ENCODE results near the gene PRMT1. TPM values are rescaled to one million over a fixed set of nuclear protein-coding genes. Genes with fewer than 3 reads are reported as not detected.
"Not testable (repeated sequence)": the region's sequence is repeated elsewhere in the genome, so short reads cannot be mapped to it uniquely, and the experiment has no call there.

Gene PRMT1
- total RNA-seq, 6 donors from 2014 or later = 65.6 to 155 (median 82.0) TPM

DNA sequence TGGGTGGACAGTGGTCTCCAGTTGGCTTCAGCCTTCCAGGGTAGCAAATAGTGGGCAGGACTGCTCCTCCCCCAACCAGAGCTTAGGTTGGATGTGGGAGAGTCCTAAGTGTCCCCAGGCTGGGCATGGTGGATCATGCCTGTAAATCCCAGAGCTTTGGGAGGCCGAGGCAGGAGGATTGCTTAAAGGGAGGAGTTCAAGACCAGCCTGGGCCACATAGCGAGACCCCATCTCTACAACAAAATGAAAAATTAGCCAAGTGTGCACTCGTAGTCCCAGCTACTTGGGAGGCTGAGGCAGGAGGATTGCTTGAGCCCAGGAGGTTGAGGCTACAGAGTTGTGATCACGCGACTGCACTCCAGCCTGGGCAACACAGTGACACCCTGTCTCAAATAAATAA lies 44.5 kb upstream of the PRMT1 start:
- no peak overlapping the region for H3K4me3 ChIP-seq
- ATAC-seq (ENCODE audit: low FRiP score in 2 of 2) (no peak), DNase-seq (no peak)
- H3K36me3 ChIP-seq = peaks cover 0 to 22% (median 5%) of the 10 kb centered on the region in 4 donors
- no peak for TF ChIP-seq CTCF (IDR thresholded peaks at IDR 0.05)
- no peak for TF ChIP-seq POLR2A (IDR thresholded peaks at IDR 0.05)
- TF ChIP-seq EP300 (IDR thresholded peaks at IDR 0.05) = no peak
- TF ChIP-seq POLR2AphosphoS5 (IDR thresholded peaks at IDR 0.05) = no peak
- H3K4me1 ChIP-seq = peaks cover 32 to 61% (median 50%) of the 10 kb centered on the region in 4 donors
- no peaks in the 10 kb centered on the region for H3K27me3 ChIP-seq
- 88 to 94% methylated on average over 5 of the region's 5 CpGs for WGBS, 2 donors
- peak overlapping the region in 2 of 4 donors; percentile 95 to 100 for H3K27ac ChIP-seq
- H3K9me3 ChIP-seq = no peaks in the 10 kb centered on the region

GRCh38 chr19:49633273-49633672 lies 43.8 kb upstream of the PRMT1 start:
- H3K4me3 ChIP-seq; H3K9me3 ChIP-seq; DNase-seq; ATAC-seq (ENCODE audit: low FRiP score in 2 of 2); H3K27me3 ChIP-seq: not testable (repeated sequence)
- WGBS, 2 donors = 61 to 86% methylated on average over 6 to 9 of the region's 9 CpGs
- Histone ChIP-seq H3K4me1 (peaks cover 39 to 68% (median 56%) of the 10 kb centered on the region in 4 donors), H3K27ac (peak overlapping the region in 2 of 4 donors; percentile 95 to 100), H3K36me3 (peaks cover 0 to 21% (median 5%) of the 10 kb centered on the region in 4 donors)

DNA sequence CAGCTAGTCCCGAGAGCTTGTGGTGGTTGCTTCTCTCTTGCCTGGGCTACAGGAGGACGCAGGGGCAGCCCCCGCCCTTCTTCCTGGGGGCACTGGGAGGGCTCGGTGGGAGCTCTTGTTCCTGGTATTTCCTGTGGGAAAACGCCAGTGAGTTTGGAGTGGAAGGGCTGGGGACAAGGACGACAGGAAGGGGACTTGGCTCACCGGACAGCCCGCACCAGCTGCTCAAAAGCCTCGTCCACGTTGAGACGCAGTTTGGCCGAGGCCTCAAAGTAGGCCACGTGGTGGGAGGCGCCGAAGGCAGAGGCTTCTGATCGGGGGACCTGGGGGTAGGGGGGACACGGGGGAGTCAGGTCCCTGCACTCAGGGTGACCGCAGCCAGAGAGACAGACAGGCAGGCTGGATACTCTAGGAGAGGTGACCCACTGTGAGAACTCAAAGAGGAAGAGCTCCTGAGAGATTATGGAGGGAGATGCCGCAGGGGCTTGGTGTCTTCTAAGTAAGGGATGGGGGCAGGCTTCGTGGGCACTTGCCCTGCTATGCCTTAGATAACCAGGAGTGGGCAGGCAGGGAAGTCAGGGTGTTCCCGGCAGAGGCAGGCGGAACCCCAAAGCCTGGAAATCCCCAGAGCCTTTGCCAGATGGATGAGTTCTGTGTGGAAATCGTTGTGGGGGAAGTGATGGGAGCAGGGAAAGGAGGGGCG lies 41.4 kb upstream of the PRMT1 start:
- peaks cover 51 to 81% (median 60%) of the 10 kb centered on the region in 4 donors for H3K4me1 ChIP-seq
- no peaks in the 10 kb centered on the region for H3K9me3 ChIP-seq
- peaks cover 0 to 21% (median 5%) of the 10 kb centered on the region in 4 donors for H3K36me3 ChIP-seq
- H3K27ac ChIP-seq = peak overlapping the region; percentile 55 to 100 (median 77)
- H3K27me3 ChIP-seq = no peaks in the 10 kb centered on the region
- no peak overlapping the region for H3K4me3 ChIP-seq
- WGBS, 2 donors = 40 to 54% methylated on average over 19 to 24 of the region's 24 CpGs
- TF ChIP-seq POLR2A (IDR thresholded peaks at IDR 0.05) = no peak
- peak in 1 of 2 donors; percentile 8 for TF ChIP-seq POLR2AphosphoS5 (IDR thresholded peaks at IDR 0.05)
- TF ChIP-seq EP300 (IDR thresholded peaks at IDR 0.05) = no peak
- TF ChIP-seq CTCF (IDR thresholded peaks at IDR 0.05) = peak in 2 of 6 experiments; percentile 9 to 20
- DNase-seq (peak in 1 of 2 donors; percentile 33), ATAC-seq (ENCODE audit: low FRiP score in 2 of 2) (no peak)

DNA sequence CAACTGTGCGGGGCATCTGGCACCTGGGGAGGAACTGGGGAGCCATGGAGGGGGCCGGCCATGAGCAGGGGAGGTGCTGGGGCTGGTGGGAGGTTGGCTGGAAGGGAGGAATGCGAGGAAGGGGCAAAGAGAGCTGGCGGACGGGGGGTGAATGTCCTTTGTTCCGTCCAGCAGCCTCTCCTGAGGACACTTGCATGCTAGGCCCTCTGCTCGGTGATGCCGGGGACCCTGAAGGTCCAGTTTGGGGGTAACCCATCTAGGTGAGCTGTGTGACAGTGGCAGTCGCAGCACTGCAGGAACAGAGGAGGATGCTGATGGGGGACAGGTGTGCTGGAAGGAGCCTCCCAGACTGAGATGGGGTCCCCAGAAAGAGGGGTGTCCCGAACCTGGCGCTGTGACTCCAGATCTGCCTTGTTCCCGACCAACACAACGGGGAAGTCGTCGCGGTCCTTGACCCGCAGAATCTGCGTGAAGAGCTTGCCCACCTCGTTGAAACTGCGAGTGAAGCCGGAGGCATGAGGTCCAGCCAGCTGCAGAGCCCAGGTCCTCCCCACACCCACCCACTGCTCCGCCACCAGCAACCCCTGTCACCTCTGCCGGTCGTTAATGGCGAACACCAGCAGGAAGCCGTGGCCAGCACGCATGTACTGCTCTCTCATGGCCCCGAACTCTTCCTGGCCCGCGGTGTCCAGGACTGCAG lies 40.7 kb upstream of the PRMT1 start:
- no peaks in the 10 kb centered on the region for H3K9me3 ChIP-seq
- H3K36me3 ChIP-seq = peaks cover 0 to 21% (median 5%) of the 10 kb centered on the region in 4 donors
- no peaks in the 10 kb centered on the region for H3K27me3 ChIP-seq
- DNase-seq (peak in 1 of 2 donors; percentile 67), ATAC-seq (ENCODE audit: low FRiP score in 2 of 2) (no peak)
- WGBS, 2 donors = 79 to 85% methylated on average over 18 to 26 of the region's 30 CpGs
- H3K4me1 ChIP-seq = peaks cover 53 to 83% (median 56%) of the 10 kb centered on the region in 4 donors
- H3K4me3 ChIP-seq = no peak overlapping the region
- peak overlapping the region; percentile 35 to 100 (median 75) for H3K27ac ChIP-seq
- no peak for TF ChIP-seq POLR2AphosphoS5 (IDR thresholded peaks at IDR 0.05)

GRCh38 chr19:49637821-49638738 lies 39.0 kb upstream of the PRMT1 start:
- Histone ChIP-seq H3K27me3 (no peaks in the 10 kb centered on the region), H3K9me3 (no peaks in the 10 kb centered on the region), H3K36me3 (peaks cover 0 to 21% (median 5%) of the 10 kb centered on the region in 4 donors), H3K27ac (peak overlapping the region; percentile 95 to 100 (median 100)), H3K4me1 (peaks cover 49 to 83% (median 58%) of the 10 kb centered on the region in 4 donors), H3K4me3 (peak overlapping the region; percentile 60 to 98 (median 82))
- ATAC-seq (ENCODE audit: low FRiP score in 2 of 2) (peak in 1 of 2 donors; percentile 16), DNase-seq (peak; percentile 90)
- TF ChIP-seq POLR2A (IDR thresholded peaks at IDR 0.05) (peak in 2 of 4 donors; percentile 17 to 49), EP300 (IDR thresholded peaks at IDR 0.05) (no peak), POLR2AphosphoS5 (IDR thresholded peaks at IDR 0.05) (peak in 1 of 2 donors; percentile 82), CTCF (IDR thresholded peaks at IDR 0.05) (no peak)
- 3 to 7% methylated on average over 17 to 19 of the region's 19 CpGs for WGBS, 2 donors

Measured in upper lobe of left lung (tissue), 6 donors.